MM.1S (cell line): ENCODE measurements around the gene FRMD3.

Experiments used
- DNase-seq: peaks from one replicate; pipeline ENCODE4 v3.0.0-alpha.2; 2015
- H2AFZ ChIP-seq: fragments of 300-600 bp; sonication (generic); 2 replicates; pipeline ENCODE4 v1.6.0; 2016; ENCODE audit warnings: antibody characterized with exemption, low read length
- H3F3A ChIP-seq: fragments of 300-600 bp; sonication (generic); 2 replicates; pipeline ENCODE4 v1.6.1; 2016; ENCODE audit warnings: mild to moderate bottlenecking, antibody characterized with exemption, low read length, moderate library complexity, mixed read lengths; ENCODE audit not compliant: insufficient read depth
- H3K27ac ChIP-seq: fragments of 300-600 bp; sonication (generic); 2 replicates; pipeline ENCODE4 v1.5.1; 2016; ENCODE audit warnings: mild to moderate bottlenecking, low read length
- H3K27me3 ChIP-seq: fragments of 300-600 bp; sonication (generic); replicated peaks from 2 replicates; pipeline ENCODE4 v1.6.0; 2016; ENCODE audit warnings: low read length; ENCODE audit not compliant: insufficient read depth
- H3K36me3 ChIP-seq: fragments of 300-600 bp; sonication (generic); replicated peaks from 2 replicates; pipeline ENCODE4 v1.6.1; 2016; ENCODE audit warnings: mild to moderate bottlenecking, low read length, mixed read lengths; ENCODE audit not compliant: insufficient read depth
- H3K4me1 ChIP-seq: fragments of 300-600 bp; sonication (generic); 2 replicates; pipeline ENCODE4 v1.6.1; 2016; ENCODE audit warnings: low read length, mixed read lengths
- H3K4me2 ChIP-seq: fragments of 300-600 bp; sonication (generic); 2 replicates; pipeline ENCODE4 v1.6.0; 2016; ENCODE audit warnings: low read depth, low read length
- H3K4me3 ChIP-seq: fragments of 300-600 bp; sonication (generic); 2 replicates; pipeline ENCODE4 v1.5.1; 2016; ENCODE audit warnings: low read length, mixed read lengths
- H3K79me2 ChIP-seq: fragments of 300-600 bp; sonication (generic); 2 replicates; pipeline ENCODE4 v1.6.1; 2016; ENCODE audit warnings: mixed run types, low read length, mixed read lengths
- H3K9ac ChIP-seq: fragments of 300-600 bp; sonication (generic); 2 replicates; pipeline ENCODE4 v1.6.1; 2016; ENCODE audit warnings: low read length, mixed read lengths
- H3K9me2 ChIP-seq: fragments of 300-600 bp; sonication (generic); replicated peaks from 2 replicates; pipeline ENCODE4 v1.6.1; 2016; ENCODE audit warnings: mild to moderate bottlenecking, low read length, mixed read lengths; ENCODE audit not compliant: insufficient read depth
- H3K9me3 ChIP-seq: fragments of 300-600 bp; sonication (generic); replicated peaks from 2 replicates; pipeline ENCODE4 v1.6.1; 2016; ENCODE audit warnings: mild to moderate bottlenecking, low read length, mixed read lengths; ENCODE audit not compliant: insufficient read depth
- H4K20me1 ChIP-seq: fragments of 300-600 bp; sonication (generic); 2 replicates; pipeline ENCODE4 v1.6.1; 2016; ENCODE audit warnings: mild to moderate bottlenecking, low read length, moderate library complexity, mixed read lengths; ENCODE audit not compliant: insufficient read depth
- EZH2 ChIP-seq: fragments of 300-600 bp; sonication (generic); optimal IDR thresholded peaks from 2 replicates; pipeline ENCODE3; 2017; ENCODE audit warnings: low read depth, mild to moderate bottlenecking, antibody characterized with exemption, low read length, mixed read lengths
- EZH2phosphoT487 ChIP-seq: fragments of 300-600 bp; sonication (generic); IDR thresholded peaks from 2 replicates; pipeline ENCODE4 v1.6.1; 2018; ENCODE audit warnings: antibody characterized with exemption, low read length
- TF ChIP-seq, protein P1 (sequence below): fragments of 300-600 bp; sonication (generic); IDR thresholded peaks from 2 replicates; pipeline ENCODE4 v1.5.1; 2016; ENCODE audit warnings: antibody characterized with exemption, low read length, mixed read lengths

FRMD3 gene

DNA sequence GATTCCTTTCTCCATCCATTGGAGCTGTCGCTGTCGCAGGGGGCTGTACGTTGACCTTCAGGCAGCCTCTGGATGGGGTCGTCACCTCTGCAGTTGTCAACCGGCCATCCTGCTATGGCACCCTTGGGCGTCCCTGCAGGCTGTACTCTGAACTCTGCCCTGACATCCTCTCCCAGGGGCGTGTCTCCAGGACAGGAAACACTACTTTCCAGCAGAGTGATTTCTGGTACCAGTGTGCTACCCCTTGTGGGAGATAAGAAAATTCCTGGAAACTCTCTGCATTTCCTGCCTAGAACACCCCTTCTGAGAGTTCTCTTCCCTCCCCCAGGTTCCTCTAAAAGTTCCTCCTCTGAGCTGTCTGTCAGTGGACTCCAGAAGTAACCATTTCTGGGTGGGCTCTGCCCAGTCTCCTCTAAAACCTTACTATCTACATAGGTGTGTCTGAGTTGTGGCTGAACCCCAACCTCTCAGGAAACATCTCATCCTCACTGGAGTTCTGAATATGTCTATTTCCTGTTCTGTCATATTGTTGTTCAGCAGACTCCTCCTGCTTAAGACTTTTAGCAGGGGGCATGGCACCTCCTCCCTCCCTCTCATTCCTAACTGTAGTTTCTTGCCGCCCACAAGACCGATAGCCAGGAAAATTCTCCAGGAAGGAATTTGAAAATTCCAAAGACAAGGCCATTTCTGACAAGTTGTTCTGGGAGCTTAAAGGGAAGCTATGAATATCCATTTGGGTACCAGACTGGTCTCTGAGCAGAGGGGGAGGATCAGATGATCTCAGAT is 329.9 kb downstream of the FRMD3 start:
- H3K79me2 ChIP-seq: no peaks in the 10 kb centered on the region
- H3K36me3 ChIP-seq: no peaks in the 10 kb centered on the region
- no peak overlapping the region for H3K27ac ChIP-seq
- DNase-seq: no peak
- H3F3A ChIP-seq: no peaks in the 10 kb centered on the region
- H3K4me2 ChIP-seq: no peak overlapping the region
- H2AFZ ChIP-seq: no peak overlapping the region
- no peaks in the 10 kb centered on the region for H4K20me1 ChIP-seq
- H3K4me3 ChIP-seq: no peak overlapping the region
- no peaks in the 10 kb centered on the region for H3K9me3 ChIP-seq
- H3K9ac ChIP-seq: no peak overlapping the region
- H3K4me1 ChIP-seq: no peaks in the 10 kb centered on the region
- no peaks in the 10 kb centered on the region for H3K27me3 ChIP-seq
- H3K9me2 ChIP-seq: no peaks in the 10 kb centered on the region
- TF ChIP-seq EZH2phosphoT487 (no peak), EZH2 (no peak)
- TF ChIP-seq, protein P1, sequence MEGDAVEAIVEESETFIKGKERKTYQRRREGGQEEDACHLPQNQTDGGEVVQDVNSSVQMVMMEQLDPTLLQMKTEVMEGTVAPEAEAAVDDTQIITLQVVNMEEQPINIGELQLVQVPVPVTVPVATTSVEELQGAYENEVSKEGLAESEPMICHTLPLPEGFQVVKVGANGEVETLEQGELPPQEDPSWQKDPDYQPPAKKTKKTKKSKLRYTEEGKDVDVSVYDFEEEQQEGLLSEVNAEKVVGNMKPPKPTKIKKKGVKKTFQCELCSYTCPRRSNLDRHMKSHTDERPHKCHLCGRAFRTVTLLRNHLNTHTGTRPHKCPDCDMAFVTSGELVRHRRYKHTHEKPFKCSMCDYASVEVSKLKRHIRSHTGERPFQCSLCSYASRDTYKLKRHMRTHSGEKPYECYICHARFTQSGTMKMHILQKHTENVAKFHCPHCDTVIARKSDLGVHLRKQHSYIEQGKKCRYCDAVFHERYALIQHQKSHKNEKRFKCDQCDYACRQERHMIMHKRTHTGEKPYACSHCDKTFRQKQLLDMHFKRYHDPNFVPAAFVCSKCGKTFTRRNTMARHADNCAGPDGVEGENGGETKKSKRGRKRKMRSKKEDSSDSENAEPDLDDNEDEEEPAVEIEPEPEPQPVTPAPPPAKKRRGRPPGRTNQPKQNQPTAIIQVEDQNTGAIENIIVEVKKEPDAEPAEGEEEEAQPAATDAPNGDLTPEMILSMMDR: no peak

DNA sequence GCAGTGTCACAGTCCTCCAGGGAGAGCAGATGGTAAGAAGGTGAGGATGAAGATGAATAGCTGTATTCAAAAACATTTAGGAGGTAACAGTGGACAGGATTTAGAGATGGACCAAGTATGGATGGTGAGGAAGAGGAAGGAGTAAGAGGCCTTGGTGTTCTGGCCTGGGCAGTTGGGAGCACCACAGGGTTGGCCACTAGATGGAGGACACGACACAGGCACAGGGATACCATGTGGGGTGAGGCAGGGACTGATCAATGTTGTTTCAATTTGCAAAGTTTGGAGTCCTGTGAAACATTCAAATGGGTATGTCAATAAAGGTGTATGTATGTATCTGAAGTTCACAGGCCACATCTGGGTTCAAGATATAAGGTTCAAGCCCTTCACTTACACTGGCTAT is 334.2 kb downstream of the FRMD3 start:
- H2AFZ ChIP-seq: no peak overlapping the region
- H3K9me3 ChIP-seq: no peaks in the 10 kb centered on the region
- H3F3A ChIP-seq: no peaks in the 10 kb centered on the region
- TF ChIP-seq, protein P1: no peak
- TF ChIP-seq EZH2: no peak
- TF ChIP-seq EZH2phosphoT487: no peak
- no peak overlapping the region for H3K9ac ChIP-seq
- H3K27ac ChIP-seq: no peak overlapping the region
- H3K27me3 ChIP-seq: no peaks in the 10 kb centered on the region
- H3K36me3 ChIP-seq: no peaks in the 10 kb centered on the region
- DNase-seq: no peak
- H3K4me2 ChIP-seq: no peak overlapping the region
- H3K79me2 ChIP-seq: no peaks in the 10 kb centered on the region
- H3K4me1 ChIP-seq: no peaks in the 10 kb centered on the region
- H4K20me1 ChIP-seq: no peaks in the 10 kb centered on the region
- H3K9me2 ChIP-seq: no peaks in the 10 kb centered on the region
- no peak overlapping the region for H3K4me3 ChIP-seq

DNA sequence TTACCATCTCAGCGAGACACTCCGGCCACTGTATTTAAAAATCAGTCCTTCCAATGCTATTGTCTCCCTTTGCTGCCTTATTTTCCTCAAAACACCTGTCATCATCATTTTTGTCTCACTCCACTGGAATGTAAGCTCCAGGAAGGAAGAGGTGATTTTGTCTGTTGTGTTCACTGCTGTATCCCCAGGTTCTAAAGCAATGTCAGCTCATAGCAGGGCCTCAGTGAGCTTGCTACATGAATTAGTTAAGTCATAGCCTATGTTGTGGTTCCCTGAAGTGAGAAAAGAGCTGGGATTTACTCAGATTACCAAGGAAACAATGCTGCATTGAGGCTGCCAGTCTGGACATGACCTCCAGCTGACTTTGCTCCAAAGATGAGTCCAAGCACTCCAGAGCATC is 337.7 kb downstream of the FRMD3 start:
- no peak overlapping the region for H3K27ac ChIP-seq
- H3K9me2 ChIP-seq: no peaks in the 10 kb centered on the region
- H3K9me3 ChIP-seq: no peaks in the 10 kb centered on the region
- no peak overlapping the region for H3K4me2 ChIP-seq
- H4K20me1 ChIP-seq: no peaks in the 10 kb centered on the region
- H3K4me3 ChIP-seq: no peak overlapping the region
- DNase-seq: no peak
- H3K4me1 ChIP-seq: no peaks in the 10 kb centered on the region
- no peaks in the 10 kb centered on the region for H3K36me3 ChIP-seq
- TF ChIP-seq EZH2 (no peak), EZH2phosphoT487 (no peak)
- TF ChIP-seq, protein P1: no peak
- H3F3A ChIP-seq: no peaks in the 10 kb centered on the region
- H2AFZ ChIP-seq: no peak overlapping the region
- H3K27me3 ChIP-seq: no peaks in the 10 kb centered on the region
- no peaks in the 10 kb centered on the region for H3K79me2 ChIP-seq
- no peak overlapping the region for H3K9ac ChIP-seq
